Activated T-cell treated with anti-CD3 and anti-CD28 coated beads, Interleukin-2, amount 50 U/mL, for 48 hours (primary cell): ENCODE measurements around the gene HOXC5.

Experiments used
- DNase-seq, 2 experiments: peaks; one replicate each; pipeline ENCODE4 v3.0.0-alpha.2; 2020

Gene HOXC5

GRCh38 chr12:54032627-54033100, at the start of gene HOXC5:
TSS of gene HOXC5 (plus strand) at chr12:54033050. CDS start at chr12:54033123, 73 bp downstream.
- peak; percentile 69 to 80 for DNase-seq

- DNase-seq = no peak
These were observed 49.3 kb upstream of the HOXC5 start for GRCh38 chr12:53983568-53983949.

- no peak for DNase-seq
These were observed 48.8 kb upstream of the HOXC5 start for GRCh38 chr12:53983950-53984572.

GRCh38 chr12:53984901-53985691, 47.8 kb upstream of the HOXC5 start, which contains the start of gene HOXC10:
TSS of gene HOXC10 (plus strand) at chr12:53985146. CDS start at chr12:53985260, 114 bp downstream.
- DNase-seq = peak; percentile 92 to 93

GRCh38 chr12:53985692-53985993, 47.2 kb upstream of the HOXC5 start:
- DNase-seq = no peak

- no peak for DNase-seq
These were observed 46.7 kb upstream of the HOXC5 start for GRCh38 chr12:53985994-53986685.

GRCh38 chr12:53986686-53987483, 46.0 kb upstream of the HOXC5 start:
- DNase-seq = no peak

GRCh38 chr12:53987787-53988230, 45.0 kb upstream of the HOXC5 start:
- no peak for DNase-seq

- no peak for DNase-seq
These were observed 44.2 kb upstream of the HOXC5 start for GRCh38 chr12:53988541-53989226.

GRCh38 chr12:53989227-53990113, 43.4 kb upstream of the HOXC5 start:
- no peak for DNase-seq

GRCh38 chr12:53990311-53991076, 42.4 kb upstream of the HOXC5 start:
- DNase-seq = no peak

- no peak for DNase-seq
These were observed 41.8 kb upstream of the HOXC5 start for GRCh38 chr12:53991077-53991460.

GRCh38 chr12:53992377-53992889, 40.4 kb upstream of the HOXC5 start:
- DNase-seq = no peak

GRCh38 chr12:53993162-53994008, 39.5 kb upstream of the HOXC5 start:
- no peak for DNase-seq

GRCh38 chr12:53994009-53994263, 38.9 kb upstream of the HOXC5 start:
- DNase-seq = no peak

GRCh38 chr12:53994264-53995001, 38.4 kb upstream of the HOXC5 start:
- no peak for DNase-seq

GRCh38 chr12:53995002-53995377, 37.9 kb upstream of the HOXC5 start:
- DNase-seq = peak; percentile 50 to 54

GRCh38 chr12:53995378-53996239, 37.2 kb upstream of the HOXC5 start:
- no peak for DNase-seq
